OCI-LY3 (cell line): ENCODE measurements around the gene ALG1.
"Not testable (repeated sequence)": the region's sequence is repeated elsewhere in the genome, so short reads cannot be mapped to it uniquely, and the experiment has no call there.

Experiments
- CTCF ChIP-seq: fragments of 200-600, 300-600 bp; sonication (generic); IDR thresholded peaks from 2 replicates; pipeline ENCODE4 v1.5.1; 2014; ENCODE audit warnings: antibody characterized with exemption, low read length, low read depth
- EZH2phosphoT487 ChIP-seq: fragments of 200-600 bp; shearing (Covaris generic); IDR thresholded peaks from 2 replicates; pipeline ENCODE4 v1.6.1; 2018; ENCODE audit warnings: antibody characterized with exemption, mixed run types, low read depth

- TF ChIP-seq CTCF, EZH2phosphoT487: not testable (repeated sequence)
Measured at GRCh38 chr16:5096437-5097060, 24.9 kb downstream of the ALG1 start.
